Endothelial cell of umbilical vein (primary cell): ENCODE results near the gene GRM4. TPM values are rescaled to one million over a fixed set of nuclear protein-coding genes. Genes with fewer than 3 reads are reported as not detected.

Experiments used
- BruUV-seq: library from RNA; stranded (reverse); fragments of 400-500 nt; replicated peaks from 2 replicates; lab custom pipeline; 2021; lab: Mats Ljungman, UMichigan
- CTCF ChIA-PET: fragments of 300-600, 350-600 bp; sonication (Branson Sonifier 250); formaldehyde crosslinking; loops from one replicate; lab custom pipeline; 2021; ENCODE audit warnings: antibody characterized with exemption, inconsistent platforms; lab: Charles Lee
- POLR2A ChIA-PET: fragments of 300-600, 350-600 bp; sonication (Branson Sonifier 250); formaldehyde crosslinking; loops from one replicate; lab custom pipeline; 2021; ENCODE audit warnings: antibody characterized with exemption, inconsistent platforms; lab: Charles Lee
- DNase-seq: peaks from one replicate; pipeline ENCODE4 v3.0.0-alpha.2; 2011; ENCODE audit warnings: low read depth, low spot score
- FAIRE-seq: peaks from 2 replicates; lab custom pipeline; 2011; peaks lifted over from hg19 to GRCh38; lab: Jason Lieb, UNC
- H2AFZ ChIP-seq: 2 replicates; pipeline ENCODE4 v1.6.0; 2012; ENCODE audit warnings: low read depth, low read length, control low read depth, inconsistent platforms
- H3K27ac ChIP-seq: 2 replicates; pipeline ENCODE4 v1.5.1; 2011; ENCODE audit warnings: low read depth, mild to moderate bottlenecking, control low read depth, low read length, moderate library complexity; ENCODE audit not compliant: insufficient read depth
- H3K27me3 ChIP-seq, 2 experiments: 2 replicates each; pipeline versions ENCODE4 v1.6.0 to v1.6.1; 2011; ENCODE audit warnings: low read length in 2 of 2, mixed read lengths in 1 of 2; ENCODE audit not compliant: control insufficient read depth in 2 of 2, insufficient read depth in 2 of 2
- H3K36me3 ChIP-seq, 2 experiments: 2 replicates in 1 of 2; 3 replicates in 1 of 2; pipeline ENCODE4 v1.5.1; 2011; ENCODE audit warnings: low read length in 2 of 2, mild to moderate bottlenecking in 1 of 2, moderate library complexity in 1 of 2; ENCODE audit not compliant: control insufficient read depth in 2 of 2, insufficient read depth in 2 of 2; ENCODE audit errors: extremely low read depth in 1 of 2
- H3K4me1 ChIP-seq: 3 replicates; pipeline ENCODE4 v1.5.1; 2011; ENCODE audit warnings: mild to moderate bottlenecking, low read length; ENCODE audit not compliant: control insufficient read depth, insufficient read depth; ENCODE audit errors: extremely low read depth
- H3K4me2 ChIP-seq: 2 replicates; pipeline ENCODE4 v1.6.1; 2011; ENCODE audit warnings: low read length, control low read depth, mixed read lengths; ENCODE audit not compliant: insufficient read depth
- H3K4me3 ChIP-seq, 3 experiments: fragments of 200-600 bp in 1 of 3; sonication (generic), shearing (Covaris generic) in 1 of 3; replicated peaks in 1 of 3; 2 replicates each; pipeline ENCODE4 v1.5.1; 2011 to 2016; ENCODE audit warnings: control low read depth in 3 of 3, low read length in 3 of 3, mild to moderate bottlenecking in 2 of 3, inconsistent platforms in 1 of 3, low read depth in 1 of 3, moderate library complexity in 1 of 3; ENCODE audit not compliant: insufficient read depth in 1 of 3
- H3K79me2 ChIP-seq: 2 replicates; pipeline ENCODE4 v1.6.0; 2012; ENCODE audit warnings: low read length, inconsistent platforms; ENCODE audit not compliant: control insufficient read depth, insufficient read depth
- H3K9ac ChIP-seq: replicated peaks from 2 replicates; pipeline ENCODE3; 2011; ENCODE audit warnings: low read length, control low read depth; ENCODE audit not compliant: insufficient read depth; ENCODE audit errors: extremely low read depth
- H3K9me1 ChIP-seq: replicated peaks from 3 replicates; pipeline ENCODE4 v1.6.0; 2011; ENCODE audit warnings: mild to moderate bottlenecking, low read length; ENCODE audit not compliant: control insufficient read depth, insufficient read depth; ENCODE audit errors: extremely low read depth
- H3K9me3 ChIP-seq: replicated peaks from 2 replicates; pipeline ENCODE4 v1.5.1; 2012; ENCODE audit warnings: low read length, inconsistent platforms; ENCODE audit not compliant: control insufficient read depth, insufficient read depth
- H4K20me1 ChIP-seq: replicated peaks from 2 replicates; pipeline ENCODE3; 2011; ENCODE audit warnings: mild to moderate bottlenecking, low read length; ENCODE audit not compliant: control insufficient read depth, insufficient read depth; ENCODE audit errors: extremely low read depth
- CTCF ChIP-seq, 2 donors: IDR thresholded peaks; 1 replicate in 1 of 2; 2 replicates in 1 of 2; pipeline ENCODE4 v1.5.1; 2011; ENCODE audit warnings: low read length in 2 of 2, mild to moderate bottlenecking in 2 of 2, moderate library complexity in 2 of 2, control low read depth in 1 of 2, inconsistent platforms in 1 of 2, low read depth in 1 of 2; ENCODE audit not compliant: insufficient read depth in 1 of 2; ENCODE audit errors: extremely low read depth in 1 of 2
- EZH2 ChIP-seq: IDR thresholded peaks from 2 replicates; pipeline ENCODE4 v1.6.1; 2012; ENCODE audit warnings: borderline replicate concordance, low read depth, mild to moderate bottlenecking, moderate library complexity, low read length, inconsistent platforms; ENCODE audit not compliant: severe bottlenecking
- FOS ChIP-seq: IDR thresholded peaks from 2 replicates; pipeline ENCODE4 v1.6.1; 2011; ENCODE audit warnings: mild to moderate bottlenecking, low read length, moderate library complexity, borderline replicate concordance; ENCODE audit not compliant: insufficient read depth
- GATA2 ChIP-seq: IDR thresholded peaks from 2 replicates; pipeline ENCODE4 v1.7.0; 2011; ENCODE audit warnings: low read depth, mild to moderate bottlenecking, moderate library complexity, mixed read lengths, low read length; ENCODE audit not compliant: insufficient read length, insufficient read depth
- JUN ChIP-seq: IDR thresholded peaks from 2 replicates; pipeline ENCODE4 v1.6.1; 2011; ENCODE audit warnings: borderline replicate concordance, low read depth; ENCODE audit not compliant: insufficient read length, insufficient read depth
- MAX ChIP-seq: IDR thresholded peaks from 2 replicates; pipeline ENCODE4 v1.6.1; 2011; ENCODE audit not compliant: insufficient read depth, insufficient read length
- MYC ChIP-seq: IDR thresholded peaks from one replicate; pipeline ENCODE4 v1.6.1; 2011; ENCODE audit warnings: mild to moderate bottlenecking, low read depth, low read length
- POLR2A ChIP-seq: IDR thresholded peaks from 2 replicates; pipeline ENCODE4 v1.6.1; 2012; ENCODE audit warnings: low read depth, mild to moderate bottlenecking, control low read depth, low read length
- POLR2AphosphoS5 ChIP-seq: IDR thresholded peaks from 2 replicates; pipeline ENCODE4 v1.6.1; 2012; ENCODE audit warnings: low read depth, mild to moderate bottlenecking, control low read depth, low read length, moderate library complexity; ENCODE audit not compliant: insufficient read depth
- dilution Hi-C: fragments of 300-500 bp; cut with MboI; formaldehyde crosslinking; loops from one replicate; pipeline ENCODE4 v1.15.0; 2019; ENCODE audit warnings: low sequenced_read_pairs; ENCODE audit not compliant: extremely low pct_ligation_motif_present
- intact Hi-C: fragments of 100-400 bp; cut with micrococcal nuclease; formaldehyde crosslinking; loops from one replicate; pipeline ENCODE4 v1.10.0; 2022
- polyA plus RNA-seq, 4 experiments: library from polyadenylated mRNA; depleted of rRNA in 3 of 4; stranded (reverse) in 3 of 4; unstranded in 1 of 4; fragments of >200 nt; gene quantifications; 2 replicates each; pipeline versions ENCODE4 v1.2.1 to v1.2.3, GENCODE V29; 2011 to 2012; ENCODE audit warnings: missing spikeins in 1 of 4
- total RNA-seq: library from RNA; stranded (reverse); gene quantifications from 2 replicates; pipeline ENCODE4 v1.2.3, GENCODE V29; 2021

Gene GRM4
- total and polyA plus RNA-seq, 2 donors (not counting 3 experiments of a cell fraction or from before 2014, with no cell fraction given): 0.03 TPM; not detected in 1

DNA sequence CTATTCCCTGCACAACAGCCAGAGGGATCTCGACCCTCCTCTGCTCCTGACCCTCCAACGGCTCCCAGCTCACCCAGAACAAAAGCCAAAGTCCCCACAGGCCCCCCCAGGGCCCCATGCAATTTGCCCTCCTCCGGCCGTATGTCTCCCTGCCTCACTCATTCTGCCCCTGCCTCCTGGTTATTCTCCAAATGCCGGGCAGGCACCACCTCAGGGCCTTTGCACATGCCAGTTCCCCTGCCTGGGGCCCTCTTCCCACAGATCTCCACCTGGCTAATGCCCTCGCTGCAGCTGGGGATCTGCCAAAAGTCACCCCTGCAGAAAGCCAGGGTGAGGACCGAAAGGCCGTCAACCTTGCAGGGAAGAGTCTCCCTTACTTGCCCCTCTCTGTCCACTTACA, 66.0 kb downstream of the GRM4 start:
- Histone ChIP-seq H4K20me1 (no peaks in the 10 kb centered on the region), H3K36me3 (no peaks in the 10 kb centered on the region), H3K4me2 (no peak overlapping the region), H3K9ac (no peak overlapping the region), H3K4me3 (no peak overlapping the region), H3K79me2 (no peaks in the 10 kb centered on the region), H2AFZ (no peak overlapping the region), H3K27me3 (no peaks in the 10 kb centered on the region), H3K4me1 (no peaks in the 10 kb centered on the region), H3K9me3 (no peaks in the 10 kb centered on the region), H3K9me1 (no peaks in the 10 kb centered on the region), H3K27ac (no peak overlapping the region)
- intact Hi-C loops (no loop called here), dilution Hi-C loops (no loop called here)
- BruUV-seq: no TSS peak
- ChIA-PET POLR2A (no interaction called here), CTCF (no interaction called here)
- TF ChIP-seq GATA2: no peak
- TF ChIP-seq EZH2: no peak
- TF ChIP-seq CTCF (IDR thresholded peaks at IDR 0.05; ENCODE audit: extremely low read depth in 1 of 2, insufficient read depth in 1 of 2, low read depth in 1 of 2, low read length in 2 of 2): no peak
- no peak for TF ChIP-seq POLR2A
- TF ChIP-seq JUN: no peak
- FAIRE-seq (no peak), DNase-seq (no peak)

DNA sequence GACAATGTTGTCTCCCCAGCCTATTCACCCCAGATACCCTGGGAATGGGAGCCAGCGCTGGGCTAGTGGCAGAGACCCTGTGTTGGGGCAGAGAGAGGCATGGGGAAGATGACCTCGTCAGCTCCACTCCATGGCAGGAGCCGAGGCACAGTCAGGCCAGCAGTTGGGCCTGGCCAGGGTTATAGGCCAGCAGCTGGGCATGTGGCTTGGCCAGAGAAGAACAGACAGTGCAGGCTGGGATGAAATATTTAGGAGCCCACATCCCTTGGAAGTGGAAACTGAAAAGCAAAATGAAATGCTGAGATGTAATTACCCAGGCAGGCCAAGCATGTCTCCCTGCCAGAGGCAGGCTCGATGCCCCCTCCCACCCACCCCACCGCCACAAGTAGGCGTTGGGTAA, 70.0 kb downstream of the GRM4 start:
- TF ChIP-seq POLR2AphosphoS5: no peak
- no peak for TF ChIP-seq FOS
- TF ChIP-seq MYC: no peak
- no peak for TF ChIP-seq MAX
- no peak for TF ChIP-seq GATA2
- no peak for TF ChIP-seq CTCF (IDR thresholded peaks at IDR 0.05; ENCODE audit: extremely low read depth in 1 of 2, insufficient read depth in 1 of 2, low read depth in 1 of 2, low read length in 2 of 2)
- no peak for TF ChIP-seq EZH2
- no peak for TF ChIP-seq JUN
- TF ChIP-seq POLR2A: no peak
- Histone ChIP-seq H3K9me1 (no peaks in the 10 kb centered on the region), H3K4me2 (no peak overlapping the region), H3K27me3 (no peaks in the 10 kb centered on the region), H3K4me1 (no peaks in the 10 kb centered on the region), H3K4me3 (no peak overlapping the region), H3K36me3 (no peaks in the 10 kb centered on the region), H3K79me2 (no peaks in the 10 kb centered on the region), H2AFZ (no peak overlapping the region), H3K9ac (no peak overlapping the region), H4K20me1 (no peaks in the 10 kb centered on the region), H3K9me3 (no peaks in the 10 kb centered on the region), H3K27ac (no peak overlapping the region)
- dilution Hi-C loops: no loop called here
- DNase-seq (no peak), FAIRE-seq (no peak)
- CTCF ChIA-PET: interaction anchor here (1.3 kb wide), 1 partner anchor 21 kb away, joined by 6 read pairs; no protein-coding TSS in a partner anchor
- intact Hi-C loops: no loop called here
- POLR2A ChIA-PET: no interaction called here
- BruUV-seq: no TSS peak
